ENCODE measurements around the gene ALOX12.

ALOX12 gene

DNA sequence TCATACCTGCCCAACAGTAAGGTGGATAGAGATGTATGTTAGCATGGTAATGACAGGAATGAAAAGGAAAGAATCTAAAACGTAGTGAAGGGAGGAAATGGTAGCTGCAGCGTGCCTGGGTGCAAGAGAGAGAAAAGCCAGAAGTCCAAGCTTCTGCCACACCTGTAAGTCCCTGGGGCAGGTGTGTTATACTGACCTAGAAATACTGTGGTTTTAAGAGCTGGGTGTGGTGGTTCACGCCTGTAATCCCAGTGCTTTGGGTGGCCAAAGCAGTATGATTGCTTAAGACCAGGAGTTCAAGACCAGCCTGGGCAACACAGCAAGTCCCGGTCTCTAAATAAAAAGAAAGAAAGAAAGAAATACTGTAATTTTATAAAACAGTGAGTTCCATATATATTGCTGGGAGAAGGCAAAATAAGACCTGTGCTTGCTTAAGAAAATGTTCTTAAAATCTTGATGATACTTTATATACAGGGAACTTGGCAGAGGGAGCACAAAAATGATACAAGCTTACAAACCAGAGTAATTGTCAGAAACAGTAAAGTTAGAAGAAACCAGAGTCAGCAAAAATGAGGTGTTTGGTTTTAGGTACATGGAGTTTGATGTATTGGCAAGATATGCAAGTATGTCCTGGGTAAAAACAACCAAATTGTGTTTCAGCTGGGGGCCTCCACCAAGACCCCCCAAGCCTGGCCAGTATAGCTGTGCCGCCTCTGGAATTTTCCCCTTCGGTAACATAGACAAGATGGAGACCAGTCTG, 6.6 kb downstream of the ALOX12 start:
- in situ Hi-C loops (cut with MboI; ENCODE audit: low sequenced_read_pairs): loop anchor here (10.0 kb wide), 1 partner anchor 338 kb away; no protein-coding TSS in a partner anchor

- in situ Hi-C loops (cut with MboI; ENCODE audit: low sequenced_read_pairs): loop anchor here (10.0 kb wide), 1 partner anchor 339 kb away; no protein-coding TSS in a partner anchor
Observed at GRCh38 chr17:7003745-7004144, 7.9 kb downstream of the ALOX12 start.

- in situ Hi-C loops (cut with MboI; ENCODE audit: low sequenced_read_pairs): loop anchor here (5.0 to 10.0 kb wide), 2 partner anchors 92 to 340 kb away; no protein-coding TSS in a partner anchor
Observed at GRCh38 chr17:7004398-7005253, 8.8 kb downstream of the ALOX12 start.

DNA sequence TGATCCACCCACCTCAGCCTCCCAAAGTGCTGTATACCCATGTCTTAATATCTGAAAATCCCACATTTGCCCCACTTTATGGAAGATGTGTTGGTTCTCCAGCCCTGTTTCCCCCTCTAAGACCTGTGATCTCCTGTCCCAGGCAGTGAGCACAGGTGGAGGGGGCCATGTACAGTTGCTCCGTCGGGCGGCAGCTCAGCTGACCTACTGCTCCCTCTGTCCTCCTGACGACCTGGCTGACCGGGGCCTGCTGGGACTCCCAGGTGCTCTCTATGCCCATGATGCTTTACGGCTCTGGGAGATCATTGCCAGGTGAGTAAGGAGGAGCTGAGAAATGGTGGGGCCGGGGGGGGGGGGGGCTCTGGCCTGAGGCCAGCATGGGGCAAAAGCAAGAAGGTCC, 9.9 kb downstream of the ALOX12 start:
- in situ Hi-C loops (cut with MboI; ENCODE audit: low sequenced_read_pairs): loop anchor here (5.0 to 10.0 kb wide), 2 partner anchors 93 to 341 kb away; no protein-coding TSS in a partner anchor

DNA sequence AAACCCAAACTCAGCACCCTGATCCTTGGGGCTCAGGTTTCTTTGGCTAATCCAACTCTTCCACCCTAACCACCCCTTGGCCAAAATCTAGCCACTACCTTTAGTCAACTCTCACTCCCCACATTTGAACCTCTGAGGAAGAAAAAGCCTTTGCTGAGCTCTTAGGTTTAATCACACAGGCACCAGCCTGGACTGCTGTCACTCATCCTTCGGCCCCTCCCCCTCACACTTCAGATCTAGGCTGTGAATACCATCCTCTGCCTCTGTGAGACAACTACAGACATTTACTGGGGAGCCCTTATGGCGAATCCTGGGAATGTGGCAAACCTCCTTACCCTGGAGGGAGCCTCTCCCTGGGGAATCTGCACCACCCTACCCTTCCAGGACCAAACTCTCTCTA, 11.3 kb downstream of the ALOX12 start:
- in situ Hi-C loops (cut with MboI; ENCODE audit: low sequenced_read_pairs): loop anchor here (5.0 to 10.0 kb wide), 2 partner anchors 95 to 342 kb away; no protein-coding TSS in a partner anchor

- in situ Hi-C loops (cut with MboI; ENCODE audit: low sequenced_read_pairs): loop anchor here (10.0 kb wide), 2 partner anchors 166 to 536 kb away; no protein-coding TSS in a partner anchor
Observed at GRCh38 chr17:7010523-7010922, 14.7 kb downstream of the ALOX12 start.

GRCh38 chr17:7011415-7011814, 15.6 kb downstream of the ALOX12 start:
- in situ Hi-C loops (cut with MboI; ENCODE audit: low sequenced_read_pairs): loop anchor here (10.0 kb wide), 2 partner anchors 167 to 537 kb away; no protein-coding TSS in a partner anchor

- in situ Hi-C loops (cut with MboI; ENCODE audit: low sequenced_read_pairs): loop anchor here (10.0 kb wide), 2 partner anchors 167 to 537 kb away; no protein-coding TSS in a partner anchor
Observed at GRCh38 chr17:7011942-7012254, 16.0 kb downstream of the ALOX12 start.

DNA sequence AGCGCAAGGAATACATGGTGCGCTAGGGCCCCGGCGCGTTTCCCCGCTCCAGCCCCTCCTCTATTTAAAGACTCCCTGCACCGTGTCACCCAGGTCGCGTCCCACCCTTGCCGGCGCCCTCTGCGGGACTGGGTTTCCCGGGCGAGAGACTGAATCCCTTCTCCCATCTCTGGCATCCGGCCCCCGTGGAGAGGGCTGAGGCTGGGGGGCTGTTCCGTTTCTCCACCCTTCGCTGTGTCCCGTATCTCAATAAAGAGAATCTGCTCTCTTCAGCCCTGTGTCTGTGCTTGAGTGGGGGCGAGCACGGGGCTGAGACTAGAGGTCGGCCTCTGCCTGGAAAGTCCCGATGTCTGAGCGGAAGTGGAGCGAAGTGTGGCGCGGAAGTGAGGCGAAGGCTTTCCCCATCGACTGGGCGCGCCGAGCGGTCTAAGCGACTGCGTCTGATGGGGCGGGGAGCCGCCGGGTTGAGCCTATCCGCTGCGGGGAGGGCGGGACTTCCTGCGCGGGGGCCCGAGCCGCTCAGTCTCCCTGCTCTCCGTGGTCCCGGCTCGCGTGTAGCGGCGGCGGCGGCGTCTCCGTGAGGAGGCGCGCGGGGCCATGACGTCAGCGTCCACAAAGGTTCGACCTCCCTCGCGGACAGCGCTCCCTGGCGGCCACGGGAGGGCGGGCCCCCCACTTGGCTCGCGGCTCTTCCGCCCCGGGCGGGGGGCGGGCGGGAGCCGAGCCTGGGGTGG, 18.6 kb downstream of the ALOX12 start:
- in situ Hi-C loops (cut with MboI; ENCODE audit: low sequenced_read_pairs): loop anchor here (10.0 kb wide), 2 partner anchors 170 to 540 kb away; no protein-coding TSS in a partner anchor

DNA sequence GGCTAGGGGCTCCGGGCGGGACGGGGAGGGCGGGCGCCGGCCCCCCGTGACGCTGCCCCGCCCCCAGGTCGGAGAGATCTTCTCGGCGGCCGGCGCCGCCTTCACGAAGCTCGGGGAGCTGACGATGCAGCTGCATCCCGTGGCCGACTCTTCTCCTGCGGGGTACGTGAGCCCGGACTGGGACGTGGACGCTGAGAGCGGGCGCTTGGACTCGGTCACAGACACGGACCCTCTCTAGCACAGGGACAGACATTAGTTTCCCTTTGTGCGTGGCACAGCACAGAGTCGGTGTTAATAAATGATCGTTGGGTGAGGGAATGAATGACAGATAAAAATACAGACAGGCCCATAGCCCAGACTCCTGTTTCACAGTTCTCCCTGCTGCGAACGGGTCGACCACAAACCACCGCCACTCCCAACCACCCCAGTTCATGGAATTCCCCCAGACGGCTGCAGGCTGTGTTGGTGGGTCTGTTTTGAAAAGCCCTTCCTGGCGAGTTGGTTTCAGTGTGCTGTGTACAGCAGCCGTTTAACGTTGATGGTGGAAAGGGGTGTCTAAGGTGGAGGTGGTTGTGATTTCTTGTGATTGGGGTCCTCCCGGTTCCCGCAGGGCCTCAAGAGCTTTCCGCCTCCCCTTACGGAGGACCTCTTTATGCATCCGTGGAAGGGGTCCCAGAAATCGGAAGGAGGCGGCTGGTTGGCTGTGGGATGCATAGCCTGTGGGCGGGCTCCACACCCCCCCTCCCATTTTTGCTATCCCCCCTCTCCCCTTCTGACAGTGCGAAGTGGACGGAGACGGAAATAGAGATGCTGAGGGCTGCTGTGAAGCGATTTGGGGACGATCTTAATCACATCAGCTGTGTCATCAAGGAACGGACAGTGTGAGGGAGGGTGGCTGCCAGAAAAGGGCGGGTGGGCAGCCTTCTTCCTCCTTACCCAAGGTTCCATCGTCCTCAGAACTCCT, 19.4 kb downstream of the ALOX12 start:
- in situ Hi-C loops (cut with MboI; ENCODE audit: low sequenced_read_pairs): loop anchor here (10.0 kb wide), 2 partner anchors 170 to 540 kb away; no protein-coding TSS in a partner anchor

GRCh38 chr17:7016418-7016817, 20.6 kb downstream of the ALOX12 start:
- in situ Hi-C loops (cut with MboI; ENCODE audit: low sequenced_read_pairs): loop anchor here (10.0 kb wide), 2 partner anchors 172 to 542 kb away; no protein-coding TSS in a partner anchor

GRCh38 chr17:7016886-7017826, 21.3 kb downstream of the ALOX12 start:
- in situ Hi-C loops (cut with MboI; ENCODE audit: low sequenced_read_pairs): loop anchor here (10.0 kb wide), 2 partner anchors 172 to 542 kb away; no protein-coding TSS in a partner anchor

- in situ Hi-C loops (cut with MboI; ENCODE audit: low sequenced_read_pairs): loop anchor here (10.0 kb wide), 2 partner anchors 173 to 543 kb away; no protein-coding TSS in a partner anchor
Observed at GRCh38 chr17:7017827-7018200, 22.0 kb downstream of the ALOX12 start.

DNA sequence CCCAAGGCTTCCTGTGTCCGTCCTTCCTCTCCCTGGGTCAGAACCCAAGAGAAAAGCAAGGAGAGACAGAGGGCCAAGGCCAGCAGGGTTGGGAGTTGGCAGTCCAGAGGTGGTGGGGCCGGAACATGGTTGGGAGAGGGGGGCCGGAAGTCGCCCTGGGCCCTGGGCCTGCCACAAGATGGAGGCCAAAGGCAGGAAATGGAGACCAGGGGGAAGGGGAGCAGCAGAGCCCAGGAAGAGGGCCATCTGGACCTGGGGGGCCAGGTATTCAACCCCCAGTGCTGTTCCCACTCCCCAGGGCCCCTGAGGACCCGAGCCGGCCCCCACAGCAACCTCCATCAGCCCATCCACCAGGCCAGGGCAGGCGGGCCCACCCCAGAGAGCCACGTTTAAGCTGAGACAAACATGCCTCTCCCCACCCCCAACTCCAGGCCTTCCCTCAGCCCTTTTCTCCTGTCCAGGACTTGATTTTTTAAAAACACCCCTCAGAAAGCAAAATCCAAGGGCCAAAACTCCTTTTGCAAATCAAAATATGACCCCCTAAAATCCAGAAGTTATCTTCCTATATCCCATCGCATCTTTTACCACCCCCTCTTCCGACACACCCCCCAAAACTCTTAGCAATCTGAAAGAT, 22.6 kb downstream of the ALOX12 start:
- in situ Hi-C loops (cut with MboI; ENCODE audit: low sequenced_read_pairs): loop anchor here (10.0 kb wide), 2 partner anchors 174 to 544 kb away; no protein-coding TSS in a partner anchor

GRCh38 chr17:7019367-7019766, 23.5 kb downstream of the ALOX12 start:
- in situ Hi-C loops (cut with MboI; ENCODE audit: low sequenced_read_pairs): loop anchor here (10.0 kb wide), 2 partner anchors 175 to 545 kb away; no protein-coding TSS in a partner anchor

- in situ Hi-C loops (cut with MboI; ENCODE audit: low sequenced_read_pairs): loop anchor here (10.0 kb wide), 2 partner anchors 175 to 545 kb away; no protein-coding TSS in a partner anchor
Observed at GRCh38 chr17:7019839-7020519, 24.1 kb downstream of the ALOX12 start.

All from HL-60/S4 (cell line).